HG03045 (cell line): ENCODE results near the gene KCNJ9.
A peak's percentile ranks its signal among the peaks of the same experiment; 100 is the strongest.
"Not testable (repeated sequence)": the region's sequence is repeated elsewhere in the genome, so short reads cannot be mapped to it uniquely, and the experiment has no call there.

Experiments used
- ATAC-seq: cut with Tn5 transposase; IDR thresholded peaks from one replicate; pipeline ENCODE4 v1.9.1; 2021; ENCODE audit warnings: mild to moderate bottlenecking, moderate library complexity; ENCODE audit not compliant: unreplicated experiment

KCNJ9 gene

GRCh38 chr1:160081261-160081936 is at the start of gene KCNJ9:
TSS of gene KCNJ9 (plus strand) at chr1:160081538. CDS start at chr1:160084031, 2,493 bp downstream.
- ATAC-seq: no peak

- peak; percentile 20 for ATAC-seq
Measured at GRCh38 chr1:160032165-160032820, 49.0 kb upstream of the KCNJ9 start.

GRCh38 chr1:160040476-160040875 is 40.9 kb upstream of the KCNJ9 start:
- no peak for ATAC-seq

GRCh38 chr1:160043543-160043942 is 37.8 kb upstream of the KCNJ9 start:
- no peak for ATAC-seq

- ATAC-seq: no peak
Measured at GRCh38 chr1:160045653-160046052, 35.7 kb upstream of the KCNJ9 start.

- peak; percentile 43 for ATAC-seq
Measured at GRCh38 chr1:160046494-160047110, 34.7 kb upstream of the KCNJ9 start.

- ATAC-seq: no peak
Measured at GRCh38 chr1:160047111-160047991, 34.0 kb upstream of the KCNJ9 start.

GRCh38 chr1:160048335-160048734 is 33.0 kb upstream of the KCNJ9 start:
- no peak for ATAC-seq

GRCh38 chr1:160049101-160049500 is 32.2 kb upstream of the KCNJ9 start:
- no peak for ATAC-seq

- not testable (repeated sequence) for ATAC-seq
Measured at GRCh38 chr1:160050182-160050581, 31.2 kb upstream of the KCNJ9 start.

- ATAC-seq: no peak
Measured at GRCh38 chr1:160050619-160051018, 30.7 kb upstream of the KCNJ9 start.

GRCh38 chr1:160052936-160053335 is 28.4 kb upstream of the KCNJ9 start:
- ATAC-seq: no peak

- ATAC-seq: no peak
Measured at GRCh38 chr1:160053548-160054365, 27.6 kb upstream of the KCNJ9 start.

- ATAC-seq: no peak
Measured at GRCh38 chr1:160056648-160057169, 24.6 kb upstream of the KCNJ9 start.

GRCh38 chr1:160058087-160058486 is 23.3 kb upstream of the KCNJ9 start:
- no peak for ATAC-seq

- ATAC-seq: no peak
Measured at GRCh38 chr1:160061369-160062229, 19.7 kb upstream of the KCNJ9 start.

- ATAC-seq: no peak
Measured at GRCh38 chr1:160062230-160062532, 19.2 kb upstream of the KCNJ9 start.

- ATAC-seq: no peak
Measured at GRCh38 chr1:160063176-160063575, 18.2 kb upstream of the KCNJ9 start.

- ATAC-seq: no peak
Measured at GRCh38 chr1:160064164-160064563, 17.2 kb upstream of the KCNJ9 start.
